ENCODE measurements around the gene ADGRF3. TPM values are rescaled to one million over a fixed set of nuclear protein-coding genes. Genes with fewer than 3 reads are reported as not detected.

Gene ADGRF3
- total RNA-seq, 1 donor from 2014 or later: 0.69 TPM

DNA sequence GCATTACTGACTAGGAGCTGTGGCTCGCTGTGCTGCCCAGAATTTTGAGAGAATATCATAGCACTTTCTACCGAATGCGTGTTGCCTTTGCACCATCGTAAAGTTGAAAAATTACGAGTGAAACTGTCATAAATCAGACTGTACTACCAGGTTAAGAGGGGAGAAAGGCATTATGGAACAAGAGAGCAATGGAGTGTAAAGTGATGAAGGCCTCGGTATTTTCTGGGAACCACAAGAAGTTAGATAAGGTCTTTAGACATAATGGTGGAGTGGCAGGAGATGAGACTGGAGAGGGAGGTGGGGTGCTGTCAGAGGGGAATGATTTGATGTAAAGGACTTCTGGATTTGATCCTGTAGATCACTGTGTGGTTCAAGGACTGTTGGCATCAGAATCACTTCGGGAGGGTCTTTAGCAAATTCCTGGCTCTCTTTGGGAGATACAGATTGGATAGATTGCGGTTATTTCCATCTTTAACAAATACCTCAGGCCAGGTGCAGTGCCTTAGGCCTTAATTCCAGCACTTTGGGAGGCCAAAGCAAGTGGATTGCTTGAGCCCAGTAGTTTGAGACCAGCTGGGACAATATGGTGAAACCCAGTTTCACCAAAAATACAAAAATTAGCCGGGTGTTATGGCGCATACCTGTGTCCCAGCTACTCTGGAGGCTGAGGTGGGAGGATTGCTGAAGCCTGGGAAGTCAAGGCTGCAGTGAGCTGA lies 4.9 kb upstream of the ADGRF3 start:
- no peak for DNase-seq (ENCODE audit: low read depth)
- H3K4me3 ChIP-seq (ENCODE audit: low read depth, low read length): no peak overlapping the region
- TF ChIP-seq, protein P1, sequence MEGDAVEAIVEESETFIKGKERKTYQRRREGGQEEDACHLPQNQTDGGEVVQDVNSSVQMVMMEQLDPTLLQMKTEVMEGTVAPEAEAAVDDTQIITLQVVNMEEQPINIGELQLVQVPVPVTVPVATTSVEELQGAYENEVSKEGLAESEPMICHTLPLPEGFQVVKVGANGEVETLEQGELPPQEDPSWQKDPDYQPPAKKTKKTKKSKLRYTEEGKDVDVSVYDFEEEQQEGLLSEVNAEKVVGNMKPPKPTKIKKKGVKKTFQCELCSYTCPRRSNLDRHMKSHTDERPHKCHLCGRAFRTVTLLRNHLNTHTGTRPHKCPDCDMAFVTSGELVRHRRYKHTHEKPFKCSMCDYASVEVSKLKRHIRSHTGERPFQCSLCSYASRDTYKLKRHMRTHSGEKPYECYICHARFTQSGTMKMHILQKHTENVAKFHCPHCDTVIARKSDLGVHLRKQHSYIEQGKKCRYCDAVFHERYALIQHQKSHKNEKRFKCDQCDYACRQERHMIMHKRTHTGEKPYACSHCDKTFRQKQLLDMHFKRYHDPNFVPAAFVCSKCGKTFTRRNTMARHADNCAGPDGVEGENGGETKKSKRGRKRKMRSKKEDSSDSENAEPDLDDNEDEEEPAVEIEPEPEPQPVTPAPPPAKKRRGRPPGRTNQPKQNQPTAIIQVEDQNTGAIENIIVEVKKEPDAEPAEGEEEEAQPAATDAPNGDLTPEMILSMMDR (conservative IDR thresholded peaks at IDR 0.05; ENCODE audit: low read depth, low read length): no peak

DNA sequence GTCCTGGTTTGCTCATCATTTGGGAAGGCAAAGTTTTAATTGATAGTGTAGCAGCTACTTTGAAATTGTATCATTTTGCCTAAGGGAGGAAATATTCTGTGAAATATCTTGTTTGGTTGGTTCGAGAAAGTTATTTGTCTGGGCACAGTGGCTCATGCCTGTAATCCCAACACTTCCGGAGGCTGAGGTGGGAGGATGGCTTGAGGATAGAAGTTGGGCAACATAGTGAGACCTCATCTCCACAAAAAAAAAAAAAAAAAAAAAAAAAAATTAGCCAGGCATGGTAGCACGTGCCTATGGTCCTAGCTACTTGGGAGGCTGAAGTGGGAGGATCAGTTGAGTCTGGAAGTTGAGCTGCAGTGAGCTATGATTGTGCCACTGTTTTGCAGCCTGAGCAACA lies 3.1 kb upstream of the ADGRF3 start:
- no peak overlapping the region for H3K4me3 ChIP-seq (ENCODE audit: low read depth, low read length)
- no peak for DNase-seq (ENCODE audit: low read depth)
- TF ChIP-seq, protein P1 (conservative IDR thresholded peaks at IDR 0.05; ENCODE audit: low read depth, low read length): no peak

DNA sequence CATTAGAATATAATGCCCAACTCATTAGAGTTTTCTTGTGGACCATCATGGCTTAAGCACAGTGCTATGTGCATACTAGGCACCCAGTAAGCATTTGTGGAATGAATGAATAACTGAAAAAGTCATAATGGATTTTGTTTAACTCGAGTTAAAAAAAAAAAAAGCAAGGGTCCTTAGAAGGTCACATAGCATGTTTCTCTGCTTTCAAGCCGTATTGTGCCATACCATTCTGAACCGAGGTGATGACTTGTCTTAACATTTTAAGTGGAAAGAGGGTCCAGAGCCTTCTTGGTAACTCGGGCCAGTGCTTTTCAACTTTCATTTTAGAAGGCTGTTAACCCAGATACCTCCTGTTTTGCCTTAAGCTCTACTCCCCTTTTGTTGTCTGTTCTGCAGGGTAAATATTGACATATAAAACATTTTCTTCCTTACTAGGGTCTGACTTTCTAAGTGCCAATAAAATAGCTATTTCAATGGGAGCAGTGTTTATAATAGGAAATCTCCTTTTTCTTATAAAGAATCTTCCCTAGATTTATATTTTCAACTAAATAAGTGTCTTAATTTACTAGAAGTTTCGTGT lies 787 bp upstream of the ADGRF3 start:
- H3K4me3 ChIP-seq (ENCODE audit: low read depth, low read length): peak overlapping the region; percentile 92
- TF ChIP-seq, protein P1 (conservative IDR thresholded peaks at IDR 0.05; ENCODE audit: low read depth, low read length): no peak
- no peak for DNase-seq (ENCODE audit: low read depth)

DNA sequence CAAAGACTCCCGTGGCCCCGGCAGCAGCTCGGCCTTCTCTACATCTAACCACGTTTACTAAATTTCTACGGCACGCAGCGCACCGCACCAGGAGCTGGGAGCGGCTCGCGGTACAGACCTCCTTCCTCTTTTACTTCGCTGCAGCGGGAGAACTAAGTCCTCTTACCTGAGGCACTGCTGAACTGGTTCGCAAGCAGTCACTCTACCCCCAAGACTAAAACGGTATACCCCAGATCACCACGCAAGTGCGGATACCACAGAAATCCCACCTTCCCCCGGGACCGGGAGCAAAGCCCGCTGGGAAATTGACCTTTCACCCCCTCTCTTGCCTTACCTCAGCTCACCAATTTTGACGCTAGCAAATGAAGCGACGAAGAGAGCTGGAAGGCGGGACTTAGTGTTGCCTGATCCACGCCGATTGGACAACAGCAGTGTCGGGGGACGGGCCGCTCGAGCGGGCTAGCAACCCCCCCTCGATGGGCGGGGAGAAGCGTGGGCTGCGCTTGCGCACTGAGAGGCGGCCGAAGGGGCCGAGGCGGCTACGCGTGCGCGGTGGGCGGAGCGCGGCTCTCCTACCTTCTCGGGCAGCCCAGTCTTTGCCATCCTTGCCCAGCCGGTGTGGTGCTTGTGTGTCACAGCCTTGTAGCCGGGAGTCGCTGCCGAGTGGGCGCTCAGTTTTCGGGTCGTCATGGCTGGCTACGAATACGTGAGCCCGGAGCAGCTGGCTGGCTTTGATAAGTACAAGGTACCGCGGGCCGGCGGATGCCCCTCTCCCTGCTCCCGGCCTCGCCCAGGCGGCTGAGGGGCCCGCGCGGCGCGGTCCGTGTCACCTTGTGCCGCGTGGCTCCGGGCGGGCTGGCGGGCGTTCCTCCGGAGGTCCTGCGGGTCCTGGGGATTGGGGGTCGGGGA lies 790 bp downstream of the ADGRF3 start, which contains the start of gene SELENOI:
TSS of gene SELENOI (plus strand) at position 599 of the 909 bp plus-strand sequence. CDS start at position 689, 90 bp downstream.
- TF ChIP-seq, protein P1 (conservative IDR thresholded peaks at IDR 0.05; ENCODE audit: low read depth, low read length): no peak
- peak within 1 kb of the TSS; percentile 92 for H3K4me3 ChIP-seq (ENCODE audit: low read depth, low read length)

DNA sequence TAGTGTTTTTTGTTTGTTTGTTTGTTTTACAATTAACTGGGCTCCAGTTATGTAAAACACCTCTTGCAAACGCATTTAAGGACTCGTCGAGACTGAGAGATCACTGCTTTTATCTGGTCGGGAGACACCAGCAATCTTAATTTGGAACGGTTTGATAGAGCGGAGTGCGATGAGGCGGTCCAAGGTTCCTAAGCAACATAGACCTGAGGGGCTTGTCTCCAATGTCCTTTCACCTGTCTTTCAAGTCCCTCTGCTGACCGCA lies 1.4 kb downstream of the ADGRF3 start:
- TF ChIP-seq, protein P1 (conservative IDR thresholded peaks at IDR 0.05; ENCODE audit: low read depth, low read length): no peak
- no peak for DNase-seq (ENCODE audit: low read depth)
- H3K4me3 ChIP-seq (ENCODE audit: low read depth, low read length): peak overlapping the region; percentile 92

More for the DNA sequence above, 790 bp downstream of the ADGRF3 start, which contains the start of gene SELENOI:
- DNase-seq (ENCODE audit: low read depth): peak; percentile 94

DNA sequence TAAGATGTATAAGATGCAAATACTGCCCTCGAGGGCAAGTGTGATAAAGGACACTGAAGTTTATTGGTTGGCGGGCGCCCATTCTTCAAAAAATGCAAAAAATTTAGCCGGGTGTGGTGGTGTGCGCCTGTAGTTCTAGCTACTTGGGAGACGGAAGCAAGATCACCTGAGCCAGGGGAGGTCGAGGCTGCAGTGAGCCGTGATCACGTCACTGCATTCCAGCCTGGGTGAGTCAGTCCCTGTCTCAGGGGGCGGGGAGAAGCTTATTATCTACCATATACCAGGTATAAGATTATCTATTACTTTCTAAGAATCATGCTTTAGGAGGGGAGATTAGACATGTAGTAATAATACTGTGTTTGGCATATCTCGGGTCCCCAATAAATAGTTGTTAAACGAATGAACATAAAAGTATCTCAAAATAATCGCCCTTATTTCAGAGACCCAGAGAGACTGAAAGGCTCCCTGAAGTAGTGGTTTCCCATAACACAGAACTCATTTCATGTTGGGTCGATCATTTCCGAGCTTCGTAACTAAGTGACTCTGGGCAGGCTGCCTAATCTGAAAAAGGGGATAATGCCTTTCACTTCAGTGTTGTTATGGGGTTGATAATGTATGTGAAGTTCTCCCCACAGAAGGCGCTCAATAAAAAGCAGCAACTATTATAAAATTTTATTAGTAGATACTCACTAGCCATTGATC lies 1.9 kb downstream of the ADGRF3 start:
- TF ChIP-seq, protein P1 (conservative IDR thresholded peaks at IDR 0.05; ENCODE audit: low read depth, low read length): no peak
- H3K4me3 ChIP-seq (ENCODE audit: low read depth, low read length): peak overlapping the region; percentile 92
- DNase-seq (ENCODE audit: low read depth): no peak
